K562 (cell line): ENCODE measurements around the gene C6orf62. TPM values are rescaled to one million over a fixed set of nuclear protein-coding genes. Genes with fewer than 3 reads are reported as not detected.

Experiments
- ATF4 ChIP-seq: fragments of 450-650 bp; formaldehyde crosslinking; IDR thresholded peaks from 2 replicates; pipeline ENCODE4 v1.4.0; 2022; ENCODE audit warnings: mild to moderate bottlenecking, moderate library complexity
- CEBPZ ChIP-seq: fragments of 150-350 bp; IDR thresholded peaks from 2 replicates; pipeline ENCODE4 v1.6.1; 2014; ENCODE audit warnings: low read depth, mild to moderate bottlenecking, low read length, borderline replicate concordance
- FUS ChIP-seq: fragments of 200-400 bp; formaldehyde crosslinking; optimal IDR thresholded peaks from 2 replicates; pipeline ENCODE3; 2017; ENCODE audit warnings: low read depth, low read length
- MAFF ChIP-seq: IDR thresholded peaks from 2 replicates; pipeline ENCODE4 v1.6.1; 2012; ENCODE audit warnings: low read length, improper control_type of control experiment
- MBD1 ChIP-seq: fragments of 250-450 bp; sonication (Bioruptor Pico); IDR thresholded peaks from 2 replicates; pipeline ENCODE4 v1.8.0; 2022; ENCODE audit warnings: inconsistent platforms
- MCM7 ChIP-seq, 2 experiments: fragments of 450-650 bp; IDR thresholded peaks; 2 replicates each; pipeline ENCODE4 v1.6.1; 2016 to 2018
- NRF1 ChIP-seq, 2 experiments: fragments of 450-650 bp; IDR thresholded peaks in 1 of 2; conservative IDR thresholded peaks in 1 of 2; 2 replicates each; pipeline ENCODE4 v1.6.1; 2014; ENCODE audit warnings: mild to moderate bottlenecking in 2 of 2
- PHB2 ChIP-seq: fragments of 450-650 bp; IDR thresholded peaks from 2 replicates; pipeline ENCODE4 v1.6.1; 2017; ENCODE audit warnings: low read depth
- POLR2H ChIP-seq: IDR thresholded peaks from 2 replicates; pipeline ENCODE4 v1.6.1; 2016; ENCODE audit warnings: missing genetic modification characterization, low read depth, mild to moderate bottlenecking, control low read depth, missing compliant biosample characterization, moderate library complexity
- TGIF2 ChIP-seq: sonication (generic); formaldehyde crosslinking; IDR thresholded peaks from 2 replicates; pipeline ENCODE4 v1.8.1; 2022; ENCODE audit warnings: mild to moderate bottlenecking, missing genetic modification reagents, moderate library complexity
- ZNF347 ChIP-seq: fragments of 450-650 bp; formaldehyde crosslinking; IDR thresholded peaks from 2 replicates; pipeline ENCODE4 v1.4.0; 2020; ENCODE audit warnings: low read depth, mild to moderate bottlenecking, moderate library complexity
- ZNF699 ChIP-seq: fragments of 250-450 bp; sonication (Bioruptor Pico); IDR thresholded peaks from 2 replicates; pipeline ENCODE4 v1.8.0; 2021; ENCODE audit warnings: mild to moderate bottlenecking, moderate library complexity; ENCODE audit not compliant: insufficient replicate concordance
- ZNF717 ChIP-seq: fragments of 250-450 bp; sonication (Bioruptor Pico); IDR thresholded peaks from 2 replicates; pipeline ENCODE4 v1.5.0; 2021
- polyA plus RNA-seq, 8 experiments: library from polyadenylated mRNA; depleted of rRNA in 4 of 8; stranded (reverse) in 5 of 8; unstranded in 3 of 8; fragments of >200 nt; fragmentation: Nextera tagmentation in 2 of 8; fragmentation: Illumina TruSeq in 1 of 8; extraction: Ambion mirVana in 2 of 8; extraction: Trizol in 1 of 8; gene quantifications; 2 replicates each; pipeline versions ENCODE4 v1.2.1 to v1.2.3, GENCODE V29; 2011 to 2014; ENCODE audit warnings: inconsistent platforms in 1 of 8, missing spikeins in 1 of 8
- total RNA-seq, 7 experiments: library from RNA; depleted of rRNA in 6 of 7; stranded (reverse); fragments of >200 nt in 6 of 7; fragmentation: Illumina TruSeq in 2 of 7; extraction: Trizol in 2 of 7; gene quantifications; 2 replicates each; pipeline versions ENCODE4 v1.2.1 to v1.2.3, GENCODE V29; 2011 to 2021; ENCODE audit warnings: low replicate concordance in 1 of 7
- TF ChIP-seq, protein P1 (sequence below): IDR thresholded peaks from 2 replicates; pipeline ENCODE4 v1.6.1; 2011; ENCODE audit warnings: borderline replicate concordance, low read depth, mild to moderate bottlenecking, moderate library complexity, low read length; ENCODE audit not compliant: insufficient read depth, poor library complexity, severe bottlenecking
- TF ChIP-seq, protein P2 (sequence below), 2 experiments: IDR thresholded peaks in 1 of 2; conservative IDR thresholded peaks in 1 of 2; 2 replicates each; pipeline ENCODE4 v1.6.1; 2016; ENCODE audit warnings: low read depth in 2 of 2, mild to moderate bottlenecking in 1 of 2, missing compliant biosample characterization in 1 of 2, missing genetic modification characterization in 1 of 2, moderate library complexity in 1 of 2

The C6orf62 gene
- total and polyA plus RNA-seq, 9 of the 15 experiments (the other 6 are each of a cell fraction or from before 2014, with no cell fraction given), result 48.5 to 579 (median 111) TPM

GRCh38 chr6:24720604-24721460 lies 1.9 kb upstream of the C6orf62 start (continued):
- TF ChIP-seq ZNF699 (CRISPR knock-in tag), result no peak
- 0 out of 2 replicates have a peak, but pooled peaks have one; percentile 5 for TF ChIP-seq TGIF2 (CRISPR knock-in tag)
- TF ChIP-seq CEBPZ, result no peak
- TF ChIP-seq PHB2, result no peak; the same call in 1 of the 2 replicates
- peak; percentile 98 for TF ChIP-seq POLR2H (tag)
- TF ChIP-seq NRF1 (conservative IDR thresholded peaks at IDR 0.05 in 1 of 2, IDR thresholded peaks at IDR 0.05 in 1 of 2), result peak; percentile 91 to 93
- TF ChIP-seq FUS, result no peak
- peak; percentile 84 for TF ChIP-seq MAFF
- TF ChIP-seq ZNF717 (CRISPR knock-in tag), result no peak
- TF ChIP-seq ATF4, result no peak
- TF ChIP-seq MCM7 (IDR thresholded peaks at IDR 0.05), result no peak
- no peak for TF ChIP-seq ZNF347 (CRISPR knock-in tag)
- TF ChIP-seq, protein P1, sequence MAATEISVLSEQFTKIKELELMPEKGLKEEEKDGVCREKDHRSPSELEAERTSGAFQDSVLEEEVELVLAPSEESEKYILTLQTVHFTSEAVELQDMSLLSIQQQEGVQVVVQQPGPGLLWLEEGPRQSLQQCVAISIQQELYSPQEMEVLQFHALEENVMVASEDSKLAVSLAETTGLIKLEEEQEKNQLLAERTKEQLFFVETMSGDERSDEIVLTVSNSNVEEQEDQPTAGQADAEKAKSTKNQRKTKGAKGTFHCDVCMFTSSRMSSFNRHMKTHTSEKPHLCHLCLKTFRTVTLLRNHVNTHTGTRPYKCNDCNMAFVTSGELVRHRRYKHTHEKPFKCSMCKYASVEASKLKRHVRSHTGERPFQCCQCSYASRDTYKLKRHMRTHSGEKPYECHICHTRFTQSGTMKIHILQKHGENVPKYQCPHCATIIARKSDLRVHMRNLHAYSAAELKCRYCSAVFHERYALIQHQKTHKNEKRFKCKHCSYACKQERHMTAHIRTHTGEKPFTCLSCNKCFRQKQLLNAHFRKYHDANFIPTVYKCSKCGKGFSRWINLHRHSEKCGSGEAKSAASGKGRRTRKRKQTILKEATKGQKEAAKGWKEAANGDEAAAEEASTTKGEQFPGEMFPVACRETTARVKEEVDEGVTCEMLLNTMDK, result peak; percentile 3
- TF ChIP-seq MBD1, result no peak
- TF ChIP-seq, protein P2, sequence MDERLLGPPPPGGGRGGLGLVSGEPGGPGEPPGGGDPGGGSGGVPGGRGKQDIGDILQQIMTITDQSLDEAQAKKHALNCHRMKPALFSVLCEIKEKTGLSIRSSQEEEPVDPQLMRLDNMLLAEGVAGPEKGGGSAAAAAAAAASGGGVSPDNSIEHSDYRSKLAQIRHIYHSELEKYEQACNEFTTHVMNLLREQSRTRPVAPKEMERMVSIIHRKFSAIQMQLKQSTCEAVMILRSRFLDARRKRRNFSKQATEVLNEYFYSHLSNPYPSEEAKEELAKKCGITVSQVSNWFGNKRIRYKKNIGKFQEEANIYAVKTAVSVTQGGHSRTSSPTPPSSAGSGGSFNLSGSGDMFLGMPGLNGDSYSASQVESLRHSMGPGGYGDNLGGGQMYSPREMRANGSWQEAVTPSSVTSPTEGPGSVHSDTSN (CRISPR knock-in tag; IDR thresholded peaks at IDR 0.05; ENCODE audit: low read depth), result no peak
- TF ChIP-seq, protein P2 (tag; conservative IDR thresholded peaks at IDR 0.05; ENCODE audit: low read depth), result no peak
